HG03469 (cell line): ENCODE measurements around the gene UXT.
"Not testable (repeated sequence)": the region's sequence is repeated elsewhere in the genome, so short reads cannot be mapped to it uniquely, and the experiment has no call there.

Source experiments
- ATAC-seq: cut with Tn5 transposase; IDR thresholded peaks from one replicate; pipeline ENCODE4 v1.9.1; 2021; ENCODE audit warnings: mild to moderate bottlenecking, moderate library complexity, moderate number of reproducible peaks; ENCODE audit not compliant: unreplicated experiment

The UXT gene

DNA sequence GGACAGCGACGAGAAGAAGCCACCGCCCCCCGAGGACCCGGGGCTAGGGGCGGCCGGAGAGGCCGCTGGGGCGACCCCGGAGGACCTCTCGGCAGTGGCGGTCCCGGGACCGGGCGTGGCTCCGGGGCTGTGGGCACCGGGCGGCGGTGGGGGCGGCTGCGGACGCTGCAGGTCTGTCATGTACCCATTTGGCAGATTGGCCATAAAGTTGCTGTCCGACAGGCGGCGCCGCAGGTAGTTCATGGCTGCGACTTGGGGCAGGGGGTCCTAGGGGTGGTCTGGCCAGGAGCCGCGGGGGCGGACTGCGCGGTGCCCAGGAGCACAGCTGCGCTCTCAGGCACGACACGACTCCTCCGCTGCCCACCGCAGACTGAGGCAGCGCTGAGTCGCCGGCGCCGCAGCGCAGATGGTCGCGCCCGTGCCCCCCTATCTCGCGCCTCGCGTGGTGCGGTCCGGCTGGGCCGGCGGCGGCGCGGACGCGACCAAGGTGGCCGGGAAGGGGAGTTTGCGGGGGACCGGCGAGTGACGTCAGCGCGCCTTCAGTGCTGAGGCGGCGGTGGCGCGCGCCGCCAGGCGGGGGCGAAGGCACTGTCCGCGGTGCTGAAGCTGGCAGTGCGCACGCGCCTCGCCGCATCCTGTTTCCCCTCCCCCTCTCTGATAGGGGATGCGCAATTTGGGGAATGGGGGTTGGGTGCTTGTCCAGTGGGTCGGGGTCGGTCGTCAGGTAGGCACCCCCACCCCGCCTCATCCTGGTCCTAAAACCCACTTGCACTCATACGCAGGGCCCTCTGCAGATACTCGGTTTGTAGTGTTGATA, 39.3 kb downstream of the UXT start, which contains the start of gene SYN1:
Gene SYN1, minus strand, starts transcription at position 372 of the 817 bp plus-strand sequence. Its CDS starts 129 bp downstream, at position 243.
- ATAC-seq = no peak

DNA sequence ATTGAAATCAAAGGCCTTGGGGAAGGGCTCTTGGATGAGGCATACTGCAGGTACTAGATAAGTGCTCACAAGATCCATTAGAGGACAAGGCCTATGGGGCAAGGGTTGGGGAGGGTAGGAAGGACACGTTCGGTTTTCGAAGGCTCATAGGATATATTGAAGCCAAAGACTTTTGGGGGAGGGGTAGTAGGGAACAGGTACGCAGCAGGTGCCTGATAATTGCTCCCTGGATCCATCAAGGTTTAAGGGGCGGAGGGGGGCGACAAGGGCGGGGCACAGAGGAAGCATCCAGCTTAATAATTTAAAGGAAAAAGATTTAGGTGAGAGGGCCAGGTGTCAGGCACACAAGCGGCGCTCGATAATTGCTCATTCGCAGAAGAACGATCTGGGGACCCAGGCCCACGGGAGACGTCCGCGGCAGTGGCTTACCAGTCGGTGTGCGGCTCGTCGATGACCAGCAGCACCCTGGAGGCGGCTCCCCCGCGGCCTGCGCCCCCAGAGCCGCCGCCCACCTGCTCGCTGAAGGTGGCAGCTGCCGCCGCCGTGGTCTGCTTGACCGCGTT, 40.0 kb downstream of the UXT start:
- ATAC-seq = no peak

DNA sequence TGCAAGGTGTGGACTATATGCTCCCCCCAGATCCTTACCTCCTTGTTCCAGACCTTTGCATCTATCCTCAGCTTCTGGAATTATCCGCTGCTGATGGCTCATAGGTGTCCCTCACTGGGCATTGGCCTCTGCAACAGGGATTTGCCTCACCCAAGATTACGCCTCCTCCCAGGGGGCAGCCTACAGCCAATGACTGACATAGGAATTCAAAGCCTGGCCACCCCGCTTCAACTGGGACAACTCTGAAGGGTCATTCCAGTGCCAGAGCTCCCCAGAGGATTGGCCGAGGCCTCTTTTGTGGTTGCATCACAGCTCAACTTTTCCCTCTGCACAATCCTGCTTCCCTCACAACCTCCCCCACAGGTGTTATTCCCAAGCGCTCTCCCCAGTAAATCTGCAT, 44.4 kb downstream of the UXT start:
- no peak for ATAC-seq

DNA sequence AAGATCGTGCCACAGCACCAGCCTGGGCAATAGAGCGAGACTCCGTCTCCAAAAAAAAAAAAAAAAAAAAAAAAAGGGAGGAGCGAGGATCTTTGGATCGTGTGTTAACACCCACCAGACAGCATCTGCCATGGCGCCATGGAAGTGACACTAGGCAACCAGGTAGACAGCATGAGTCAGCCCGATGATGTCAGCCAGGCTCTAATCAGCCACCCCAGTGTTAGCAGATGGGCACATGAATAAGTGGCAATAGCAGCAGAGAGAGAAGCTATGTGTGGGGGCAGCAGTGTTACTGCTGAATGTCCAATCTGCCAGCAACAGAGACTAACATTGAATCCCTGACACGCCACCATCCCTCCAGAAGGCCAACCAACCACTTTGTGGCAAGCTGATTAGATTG, 45.9 kb downstream of the UXT start:
- no peak for ATAC-seq

DNA sequence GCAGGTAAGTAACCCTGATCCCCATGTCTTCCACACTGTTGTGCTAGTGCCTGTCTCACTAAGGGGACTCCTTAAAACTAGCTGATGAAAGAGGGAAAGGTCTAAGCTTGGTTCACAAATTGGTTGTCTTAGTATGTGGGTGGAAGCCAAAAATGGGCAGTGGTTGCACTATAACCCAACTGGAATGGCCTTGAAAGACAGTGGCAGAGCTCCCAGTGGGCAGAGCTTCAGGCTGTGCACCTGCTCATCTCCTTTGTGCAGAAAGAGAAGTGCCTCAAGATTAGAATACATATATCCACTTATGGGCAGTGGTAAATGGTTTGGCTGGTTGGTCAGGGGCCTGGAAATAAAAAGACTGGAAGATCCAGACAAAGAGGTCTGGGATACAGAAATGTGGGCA, 46.6 kb downstream of the UXT start:
- no peak for ATAC-seq

DNA sequence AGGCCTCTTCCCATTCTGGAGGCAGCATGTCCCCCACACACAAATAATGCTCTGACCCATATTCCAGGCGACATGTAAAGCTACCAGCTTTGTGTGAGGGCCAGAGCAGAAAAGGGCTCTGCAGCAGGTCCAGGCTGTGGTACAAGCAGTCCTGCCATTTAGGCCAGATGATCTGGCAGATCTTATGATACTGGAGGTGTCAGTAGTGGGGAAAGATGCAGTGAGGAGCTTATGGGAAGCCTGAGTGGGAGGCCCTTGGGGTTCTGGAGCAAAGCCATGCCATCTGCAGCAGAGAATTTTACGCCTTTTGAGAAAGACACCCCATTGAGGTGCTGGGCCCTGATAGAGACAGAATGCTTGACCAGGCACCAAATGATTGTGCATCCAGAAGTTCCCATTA, 47.1 kb downstream of the UXT start:
- ATAC-seq = no peak

DNA sequence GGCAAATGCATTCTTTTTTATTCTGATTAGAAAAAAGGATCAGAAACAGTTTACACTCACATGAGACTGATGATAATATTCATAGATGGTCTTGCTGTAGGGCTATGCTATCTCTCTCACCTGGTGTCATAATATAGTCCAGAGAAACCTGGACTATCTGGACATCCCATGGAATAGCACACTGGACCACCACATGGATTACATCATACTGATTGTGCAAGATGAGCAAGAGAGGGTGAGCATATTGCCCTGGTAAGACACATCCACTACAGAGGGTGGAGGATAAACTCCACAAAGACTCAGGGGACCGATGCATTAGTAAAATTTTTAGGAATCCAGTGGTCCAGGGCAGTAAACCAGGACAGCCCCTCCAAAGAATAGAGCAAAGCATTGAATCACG, 47.5 kb downstream of the UXT start:
- ATAC-seq = no peak

DNA sequence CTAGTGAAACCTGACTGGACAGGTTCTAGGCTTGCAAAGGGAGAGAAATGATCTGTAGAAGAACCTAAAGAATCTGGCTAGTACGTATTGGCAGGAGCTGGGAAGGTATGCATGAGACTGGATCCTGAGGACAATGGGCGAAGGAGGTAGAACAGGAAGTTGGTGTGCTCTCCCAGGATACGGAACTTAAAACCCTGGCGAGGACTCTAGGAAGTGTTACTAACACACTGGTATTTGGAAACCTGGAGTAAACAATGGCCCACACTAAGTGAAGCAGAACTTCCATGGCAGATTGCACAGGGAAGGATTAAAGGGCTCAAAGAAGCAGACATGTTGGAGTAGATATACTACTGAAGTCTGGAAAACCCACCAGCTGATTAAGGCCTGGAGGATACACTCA, 48.5 kb downstream of the UXT start:
- ATAC-seq = no peak

DNA sequence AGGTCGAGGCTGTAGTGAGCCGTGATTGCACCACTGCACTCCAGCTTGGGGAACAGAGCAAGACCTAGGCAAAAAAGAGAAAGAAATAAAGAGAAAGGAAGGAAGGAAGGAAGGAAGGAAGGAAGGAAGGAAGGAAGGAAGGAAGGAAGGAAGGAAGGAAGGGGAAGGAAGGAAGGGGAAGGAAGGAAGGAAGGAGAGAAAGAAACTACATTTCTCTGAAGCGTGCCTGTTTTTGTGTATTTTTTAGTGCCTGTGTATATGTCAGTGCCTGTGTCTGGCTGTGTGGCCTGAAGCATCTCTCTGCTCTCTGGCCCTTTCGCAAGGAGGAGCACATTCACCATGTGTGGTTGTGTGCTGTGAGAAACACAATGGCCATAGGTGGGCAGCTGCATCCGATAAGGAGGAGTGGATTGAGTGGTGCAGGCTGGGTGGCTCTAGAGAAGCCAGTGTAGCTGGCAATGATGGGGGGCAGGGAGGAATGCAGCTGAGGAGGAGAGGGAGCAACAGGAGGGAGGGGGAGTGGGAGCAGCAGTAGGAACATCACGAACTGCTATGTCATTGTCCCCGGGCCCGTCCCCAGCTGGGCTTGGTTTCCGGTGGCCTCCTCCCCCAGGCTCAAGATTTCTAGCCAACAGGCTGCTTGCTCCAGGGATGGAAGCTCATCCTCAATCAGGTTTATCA, 50.7 kb downstream of the UXT start:
- no peak for ATAC-seq

DNA sequence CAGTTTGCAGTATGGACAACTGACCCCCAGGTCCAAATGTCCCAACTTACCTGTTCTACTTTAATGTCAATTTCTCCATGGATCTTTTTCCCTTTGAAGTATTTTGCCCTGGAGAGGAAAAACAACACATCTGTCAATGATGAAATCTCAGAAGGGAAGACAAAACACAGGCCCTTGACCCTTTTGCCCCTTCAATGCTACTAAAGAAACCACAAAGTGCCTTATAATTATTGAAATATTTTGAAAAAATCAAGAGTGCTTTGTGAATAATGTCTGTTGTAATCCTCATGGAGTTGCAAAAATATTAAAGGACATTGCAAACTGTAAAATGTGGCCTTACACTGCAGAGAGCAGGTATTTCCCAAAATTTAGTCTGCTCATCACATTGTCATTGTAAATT, 51.9 kb downstream of the UXT start:
- ATAC-seq = no peak

DNA sequence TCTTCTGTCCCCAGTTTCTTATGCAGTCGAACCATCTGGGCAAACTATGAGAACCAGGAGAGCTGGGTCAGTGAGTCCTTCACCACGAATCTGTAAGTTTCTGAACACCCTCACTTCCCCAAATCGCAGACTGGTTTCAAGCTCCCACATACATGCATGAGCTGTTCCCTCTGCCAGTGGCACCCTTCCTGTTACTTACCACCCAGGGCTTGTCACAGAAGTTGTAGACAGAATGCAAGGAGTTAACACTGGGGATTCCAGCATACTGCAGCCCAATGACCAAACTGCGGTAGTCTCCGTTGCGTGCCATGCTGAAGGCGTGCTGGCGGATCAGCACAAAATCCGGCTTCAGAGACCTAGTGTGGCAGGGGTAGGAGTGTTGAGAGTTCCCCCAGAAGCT, 54.0 kb downstream of the UXT start:
- ATAC-seq = no peak

DNA sequence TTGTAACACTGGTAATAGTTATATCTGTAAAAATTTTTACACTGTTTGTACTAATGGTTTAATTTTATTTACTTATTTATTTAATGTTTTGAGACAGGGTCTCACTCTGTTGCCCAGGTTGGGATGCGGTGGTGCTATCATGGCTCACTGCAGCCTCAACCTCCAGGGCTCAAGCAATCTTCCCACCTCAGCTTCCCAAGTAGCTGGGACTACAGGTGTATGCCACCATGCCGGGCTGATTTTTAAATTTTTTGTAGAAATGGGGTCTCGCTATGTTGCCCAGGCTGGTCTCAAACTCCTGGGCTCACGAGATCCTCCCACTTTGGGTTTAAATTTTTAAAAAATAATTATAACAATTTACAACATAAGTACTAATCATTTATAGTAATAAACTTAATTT, 55.9 kb downstream of the UXT start:
- not testable (repeated sequence) for ATAC-seq
